ENCODE data around the gene PSG5.
"Not testable (repeated sequence)": the region's sequence is repeated elsewhere in the genome, so short reads cannot be mapped to it uniquely, and the experiment has no call there.

DNA sequence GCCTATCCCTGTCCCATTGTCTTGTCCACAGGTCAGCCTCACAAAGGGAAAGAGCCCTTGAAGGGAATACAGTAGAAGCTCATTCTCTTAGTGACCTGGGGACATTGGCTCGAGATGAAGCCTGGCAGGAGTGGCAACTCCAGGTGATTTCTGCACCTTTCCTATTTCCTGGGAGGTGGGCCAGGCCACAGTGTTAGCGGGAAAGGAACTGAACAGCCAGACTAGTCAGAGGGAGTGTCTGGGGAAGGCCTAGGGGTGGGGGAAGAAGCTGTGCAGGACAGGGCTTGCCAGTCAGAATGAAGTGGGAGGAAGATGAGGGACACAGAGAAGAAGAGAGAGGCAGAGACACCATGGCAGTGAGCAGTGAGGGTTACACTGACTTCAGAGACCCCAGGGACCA is 15.6 kb upstream of the PSG5 start:
- not testable (repeated sequence) for TF ChIP-seq CTCF (IDR thresholded peaks at IDR 0.05; ENCODE audit: borderline replicate concordance, extremely low read depth, low read length, poor library complexity, severe bottlenecking); EZH2 (IDR thresholded peaks at IDR 0.05; ENCODE audit: borderline replicate concordance, low read depth, low read length, severe bottlenecking)
